Mesendoderm (in vitro differentiated cells): ENCODE measurements around the gene TMEM134.

Experiments
- DNase-seq: peaks from one replicate; pipeline ENCODE4 v3.0.0; 2013
- H2AK5ac ChIP-seq: 2 replicates; pipeline ENCODE4 v1.6.1; 2013; ENCODE audit warnings: low read length, inconsistent platforms
- H2BK120ac ChIP-seq: 2 replicates; pipeline ENCODE4 v1.6.1; 2013; ENCODE audit warnings: low read depth, mild to moderate bottlenecking, low read length, moderate library complexity, mixed read lengths
- H2BK15ac ChIP-seq: replicated peaks from 2 replicates; pipeline ENCODE4 v1.6.1; 2013; ENCODE audit warnings: low read depth, mild to moderate bottlenecking, moderate library complexity
- H2BK5ac ChIP-seq: 2 replicates; pipeline ENCODE4 v1.6.1; 2013; ENCODE audit warnings: low read length, inconsistent platforms
- H3K18ac ChIP-seq: 2 replicates; pipeline ENCODE4 v1.6.1; 2013; ENCODE audit warnings: mild to moderate bottlenecking, low read length, mixed read lengths
- H3K23ac ChIP-seq: one replicate; pipeline ENCODE4 v1.6.1; 2013; ENCODE audit warnings: low read length
- H3K27ac ChIP-seq: 2 replicates; pipeline ENCODE4 v1.5.1; 2013; ENCODE audit warnings: low read depth, mild to moderate bottlenecking, inconsistent platforms, low read length, moderate library complexity
- H3K27me3 ChIP-seq: 2 replicates; pipeline ENCODE4 v1.6.1; 2013; ENCODE audit warnings: low read length, control low read depth, mild to moderate bottlenecking, inconsistent platforms; ENCODE audit not compliant: insufficient read depth, poor library complexity
- H3K36me3 ChIP-seq: 2 replicates; pipeline ENCODE4 v1.6.1; 2013; ENCODE audit warnings: low read length, inconsistent platforms; ENCODE audit not compliant: control insufficient read depth, insufficient read depth
- H3K4ac ChIP-seq: one replicate; pipeline ENCODE4 v1.6.1; 2013; ENCODE audit warnings: low read depth, mild to moderate bottlenecking, low read length, moderate library complexity
- H3K4me1 ChIP-seq: 2 replicates; pipeline ENCODE4 v1.6.1; 2013; ENCODE audit warnings: low read depth, low read length, inconsistent platforms; ENCODE audit not compliant: control insufficient read depth
- H3K4me2 ChIP-seq: 2 replicates; pipeline ENCODE4 v1.6.1; 2013; ENCODE audit warnings: low read length
- H3K4me3 ChIP-seq: 2 replicates; pipeline ENCODE4 v1.5.1; 2013; ENCODE audit warnings: mild to moderate bottlenecking, low read length
- H3K56ac ChIP-seq: one replicate; pipeline ENCODE4 v1.6.1; 2013; ENCODE audit warnings: low read length
- H3K79me1 ChIP-seq: 2 replicates; pipeline ENCODE4 v1.6.1; 2013; ENCODE audit warnings: low read length, inconsistent platforms
- H3K79me2 ChIP-seq: 2 replicates; pipeline ENCODE4 v1.6.1; 2013; ENCODE audit warnings: mild to moderate bottlenecking, low read length; ENCODE audit not compliant: control insufficient read depth, insufficient read depth
- H3K9ac ChIP-seq: 2 replicates; pipeline ENCODE4 v1.6.1; 2013; ENCODE audit warnings: low read length, inconsistent platforms
- H4K5ac ChIP-seq: one replicate; pipeline ENCODE4 v1.6.1; 2013; ENCODE audit warnings: low read length
- H4K8ac ChIP-seq: one replicate; pipeline ENCODE4 v1.6.1; 2013; ENCODE audit warnings: low read depth, mild to moderate bottlenecking, control low read depth, low read length, moderate library complexity
- WGBS: extraction: QIAGEN DNeasy Blood & Tissue Kit; methylation state at CpG from one replicate; pipeline ENCODE4 v1.1.7; 2013; ENCODE audit warnings: low lambda C conversion rate, missing lambda C conversion rate; ENCODE audit not compliant: insufficient coverage; ENCODE audit errors: extremely low coverage; 5-methylcytosine and 5-hydroxymethylcytosine counted together

The TMEM134 gene

DNA sequence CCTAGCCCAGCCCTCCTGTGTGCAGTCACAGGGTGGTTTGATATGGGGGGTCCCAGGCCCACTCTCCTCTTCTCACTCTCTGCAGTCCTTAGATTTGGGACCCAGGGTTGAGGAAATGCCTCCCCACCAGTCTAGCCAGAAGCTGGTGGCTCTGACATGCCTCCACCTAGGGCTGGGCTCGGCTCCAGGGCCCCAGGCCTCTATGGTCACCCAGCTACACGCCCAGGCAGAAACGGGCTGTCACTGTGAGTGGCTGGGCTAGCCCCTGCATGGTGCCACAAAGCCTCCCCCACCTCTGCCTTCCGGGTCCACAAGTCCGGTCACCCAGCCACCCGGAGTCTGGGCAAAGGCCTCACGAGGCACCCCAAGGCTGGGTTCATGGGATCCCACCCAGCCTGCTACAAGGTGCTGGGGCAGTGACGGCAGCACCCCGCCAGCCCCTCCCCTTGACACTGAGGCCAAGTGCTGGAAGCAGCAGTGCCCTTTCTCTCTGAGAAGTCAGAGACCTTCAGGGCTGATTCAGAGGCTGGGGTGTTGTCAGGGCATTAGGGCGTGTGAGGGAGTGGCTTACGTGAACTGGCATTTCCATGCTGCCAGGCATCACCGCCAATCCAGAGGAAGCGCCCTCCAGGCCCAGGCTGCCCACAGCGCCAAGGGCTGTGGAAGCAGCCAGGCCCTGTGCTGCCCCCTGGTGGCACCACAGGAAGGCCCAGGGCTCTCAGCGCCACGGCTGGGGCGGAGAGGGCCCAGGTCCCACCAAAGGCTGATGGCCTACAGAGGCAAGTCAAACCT is 36.8 kb upstream of the TMEM134 start:
- peak overlapping the region; percentile 46 for H3K4ac ChIP-seq
- no peaks in the 10 kb centered on the region for H3K79me2 ChIP-seq
- peaks cover 10% of the 10 kb centered on the region for H3K4me1 ChIP-seq
- no peaks in the 10 kb centered on the region for H3K36me3 ChIP-seq
- peak; percentile 93 for DNase-seq
- H3K23ac ChIP-seq = no peak overlapping the region
- no peak overlapping the region for H4K8ac ChIP-seq
- peak overlapping the region; percentile 73 for H3K27ac ChIP-seq
- H3K4me3 ChIP-seq = no peak overlapping the region
- WGBS = no CpG with 5 or more reads among the region's 17 CpGs
- peak overlapping the region; percentile 55 for H2BK5ac ChIP-seq
- H3K4me2 ChIP-seq = peak overlapping the region; percentile 27
- no peak overlapping the region for H2BK120ac ChIP-seq
- no peak overlapping the region for H2BK15ac ChIP-seq
- H2AK5ac ChIP-seq = peak overlapping the region; percentile 78
- no peaks in the 10 kb centered on the region for H3K27me3 ChIP-seq
- H3K56ac ChIP-seq = peak overlapping the region; percentile 85
- H3K18ac ChIP-seq = peak overlapping the region; percentile 8
- peaks cover 13% of the 10 kb centered on the region for H3K79me1 ChIP-seq
- peak overlapping the region; percentile 67 for H3K9ac ChIP-seq
- no peak overlapping the region for H4K5ac ChIP-seq

DNA sequence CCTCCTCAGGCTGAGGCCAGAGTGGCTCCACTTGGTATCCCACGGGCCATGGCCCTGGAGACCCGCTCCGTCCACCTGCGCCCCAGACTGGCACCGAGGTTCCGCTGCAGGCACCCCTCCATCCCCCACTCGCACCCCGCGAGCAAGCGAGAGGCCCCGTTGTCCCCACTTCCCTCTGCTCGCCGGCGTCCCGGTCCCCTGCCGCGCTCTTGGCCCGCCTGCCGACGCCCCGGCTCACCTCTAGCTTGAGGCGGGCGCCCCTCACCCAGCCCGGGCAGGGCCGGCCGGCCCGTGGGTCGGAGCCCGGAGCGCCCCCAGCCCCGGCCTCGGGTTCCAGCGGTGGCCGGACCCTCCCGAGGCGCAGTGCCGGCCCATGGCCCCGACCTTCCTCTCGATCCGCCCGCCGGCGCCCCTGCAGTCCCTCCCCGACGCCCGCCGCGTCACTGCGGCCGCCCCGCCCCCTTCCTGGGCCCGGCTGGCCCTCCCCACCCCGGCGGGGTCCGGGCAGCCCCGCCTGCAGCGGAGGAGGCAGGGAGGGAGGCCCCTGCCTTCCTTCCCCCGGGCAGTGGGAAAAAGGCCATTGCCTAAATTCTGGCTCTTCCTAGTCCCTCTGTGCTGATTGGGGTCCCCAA is 36.0 kb upstream of the TMEM134 start, which contains the start of gene PITPNM1:
PITPNM1 (minus strand) TSS at position 414 of the 632 bp plus-strand sequence. CDS start 1,183 bp downstream, outside the sequence.
- peak within 1 kb of the TSS; percentile 35 for H3K18ac ChIP-seq
- no peak within 1 kb of the TSS for H4K5ac ChIP-seq
- peak within 1 kb of the TSS; percentile 85 for H3K4me2 ChIP-seq
- H4K8ac ChIP-seq = no peak within 1 kb of the TSS
- H3K9ac ChIP-seq = peak within 1 kb of the TSS; percentile 82
- H3K4ac ChIP-seq = peak within 1 kb of the TSS; percentile 46
- H2AK5ac ChIP-seq = peak within 1 kb of the TSS; percentile 78
- H3K36me3 ChIP-seq = no peaks in the 10 kb centered on the region
- H3K56ac ChIP-seq = peak within 1 kb of the TSS; percentile 90
- no peak within 1 kb of the TSS for H3K23ac ChIP-seq
- H3K4me3 ChIP-seq = peak within 1 kb of the TSS; percentile 74
- no CpG with 5 or more reads among the region's 58 CpGs for WGBS
- H2BK5ac ChIP-seq = peak within 1 kb of the TSS; percentile 55
- H3K79me1 ChIP-seq = peaks cover 13% of the 10 kb centered on the region
- peaks cover 10% of the 10 kb centered on the region for H3K4me1 ChIP-seq
- no peaks in the 10 kb centered on the region for H3K27me3 ChIP-seq
- no peak within 1 kb of the TSS for H2BK120ac ChIP-seq
- H3K79me2 ChIP-seq = no peaks in the 10 kb centered on the region
- H3K27ac ChIP-seq = peak within 1 kb of the TSS; percentile 73
- DNase-seq = peak; percentile 80
- no peak within 1 kb of the TSS for H2BK15ac ChIP-seq

GRCh38 chr11:67504005-67504949 is 35.2 kb upstream of the TMEM134 start:
- H3K56ac ChIP-seq = peak overlapping the region; percentile 90
- H3K79me1 ChIP-seq = peaks cover 13% of the 10 kb centered on the region
- H3K18ac ChIP-seq = peak overlapping the region; percentile 35
- no peak overlapping the region for H4K5ac ChIP-seq
- peak overlapping the region; percentile 74 for H3K4me3 ChIP-seq
- H3K27me3 ChIP-seq = no peaks in the 10 kb centered on the region
- H3K4me1 ChIP-seq = peaks cover 10% of the 10 kb centered on the region
- peak overlapping the region; percentile 60 for H3K27ac ChIP-seq
- WGBS = no CpG with 5 or more reads among the region's 101 CpGs
- H3K4me2 ChIP-seq = peak overlapping the region; percentile 85
- H4K8ac ChIP-seq = no peak overlapping the region
- no peak overlapping the region for H3K4ac ChIP-seq
- no peak overlapping the region for H2BK120ac ChIP-seq
- no peak overlapping the region for H3K23ac ChIP-seq
- no peak for DNase-seq
- peak overlapping the region; percentile 82 for H3K9ac ChIP-seq
- H2AK5ac ChIP-seq = no peak overlapping the region
- H3K36me3 ChIP-seq = no peaks in the 10 kb centered on the region
- H2BK15ac ChIP-seq = no peak overlapping the region
- H2BK5ac ChIP-seq = no peak overlapping the region
- H3K79me2 ChIP-seq = no peaks in the 10 kb centered on the region

DNA sequence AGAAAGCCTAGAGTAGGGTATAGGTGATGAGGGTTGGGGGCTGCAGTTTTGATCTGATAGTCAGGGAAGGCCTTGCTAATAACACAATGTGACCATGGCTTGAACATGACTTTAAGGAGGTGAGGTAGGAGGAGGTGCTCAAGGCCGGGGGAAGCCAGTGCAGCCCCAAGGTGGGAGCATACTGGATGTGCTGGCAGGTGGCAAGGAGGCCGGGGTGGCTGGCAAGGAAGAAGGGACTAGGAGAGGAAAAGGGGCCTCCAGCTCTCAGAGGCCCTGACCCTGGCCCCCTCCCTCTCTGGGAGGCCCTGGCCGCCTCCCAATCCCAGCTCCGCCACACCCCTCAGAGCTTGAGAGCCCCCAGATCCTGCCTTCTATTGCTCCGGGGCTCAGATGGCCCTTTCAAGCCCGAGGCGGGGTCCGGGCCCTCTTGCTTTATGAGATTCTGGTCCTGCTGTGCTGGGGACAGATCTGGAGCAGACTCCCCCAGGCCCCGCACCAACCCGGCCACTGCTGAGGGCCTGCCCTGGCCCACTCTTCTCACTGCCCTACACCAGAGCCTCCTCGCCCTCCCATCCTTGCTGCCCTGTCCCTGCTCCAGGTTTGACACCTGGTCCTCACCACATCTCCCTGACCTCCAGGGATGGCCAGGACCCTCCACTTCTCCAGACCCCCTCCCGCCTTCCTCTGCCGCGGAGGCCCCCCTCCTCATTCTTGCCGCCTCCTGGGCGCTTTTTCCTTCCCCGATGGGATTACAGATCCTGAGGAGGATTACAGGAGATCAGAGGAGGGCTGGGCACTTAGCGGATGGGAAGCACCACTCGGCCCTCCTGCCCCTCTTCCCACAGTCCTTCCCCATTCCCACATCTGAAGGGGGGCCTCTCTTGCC is 34.3 kb upstream of the TMEM134 start:
- Histone ChIP-seq H3K36me3 (no peaks in the 10 kb centered on the region), H3K4me1 (peaks cover 10% of the 10 kb centered on the region), H2AK5ac (no peak overlapping the region), H4K8ac (no peak overlapping the region), H3K4me2 (peak overlapping the region; percentile 44), H3K9ac (peak overlapping the region; percentile 54), H3K79me2 (no peaks in the 10 kb centered on the region), H3K4ac (no peak overlapping the region), H2BK15ac (no peak overlapping the region), H3K79me1 (peaks cover 13% of the 10 kb centered on the region), H3K4me3 (no peak overlapping the region), H3K56ac (peak overlapping the region; percentile 64), H2BK5ac (no peak overlapping the region), H4K5ac (no peak overlapping the region), H3K23ac (peak overlapping the region; percentile 66), H3K27me3 (no peaks in the 10 kb centered on the region), H3K18ac (no peak overlapping the region), H3K27ac (no peak overlapping the region), H2BK120ac (no peak overlapping the region)
- DNase-seq = no peak
- no CpG with 5 or more reads among the region's 19 CpGs for whole genome bisulfite sequencing
